Measurements from ENCODE around the gene CNN1. TPM values are rescaled to one million over a fixed set of nuclear protein-coding genes. Genes with fewer than 3 reads are reported as not detected.

The CNN1 gene
- polyA plus RNA-seq, 2 of the 4 experiments (the other 2 are of a cell fraction), result 0.62 to 0.96 TPM

DNA sequence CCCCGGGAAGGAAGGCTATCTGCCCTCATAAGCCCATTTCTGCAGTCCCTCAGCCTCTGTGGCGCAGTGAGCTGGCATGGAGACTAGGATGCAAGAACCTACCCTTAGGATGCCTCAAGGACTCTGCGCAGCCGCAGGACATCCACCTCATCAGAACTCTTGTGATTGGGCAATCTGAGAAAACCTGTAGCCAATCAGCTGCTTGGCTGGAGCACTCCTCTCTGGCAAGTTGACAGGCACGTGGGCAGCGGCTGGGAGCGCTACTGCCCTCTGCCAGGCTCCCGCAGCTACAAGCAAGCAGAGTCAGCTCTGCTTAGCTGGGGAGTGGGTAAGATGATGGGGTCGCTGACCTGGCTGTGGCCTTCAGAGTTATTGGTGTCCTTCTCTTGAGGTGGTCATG, 8.2 kb upstream of the CNN1 start (continued):
- TF ChIP-seq, protein P1, sequence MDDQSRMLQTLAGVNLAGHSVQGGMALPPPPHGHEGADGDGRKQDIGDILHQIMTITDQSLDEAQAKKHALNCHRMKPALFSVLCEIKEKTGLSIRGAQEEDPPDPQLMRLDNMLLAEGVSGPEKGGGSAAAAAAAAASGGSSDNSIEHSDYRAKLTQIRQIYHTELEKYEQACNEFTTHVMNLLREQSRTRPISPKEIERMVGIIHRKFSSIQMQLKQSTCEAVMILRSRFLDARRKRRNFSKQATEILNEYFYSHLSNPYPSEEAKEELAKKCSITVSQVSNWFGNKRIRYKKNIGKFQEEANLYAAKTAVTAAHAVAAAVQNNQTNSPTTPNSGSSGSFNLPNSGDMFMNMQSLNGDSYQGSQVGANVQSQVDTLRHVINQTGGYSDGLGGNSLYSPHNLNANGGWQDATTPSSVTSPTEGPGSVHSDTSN (IDR thresholded peaks at IDR 0.05), result no peak
- no peak for TF ChIP-seq CHD4 (IDR thresholded peaks at IDR 0.05; ENCODE audit: borderline replicate concordance)
- TF ChIP-seq CEBPB (IDR thresholded peaks at IDR 0.05), result no peak
- TF ChIP-seq FOSB (CRISPR knock-in tag; IDR thresholded peaks at IDR 0.05), result no peak
- no peak for TF ChIP-seq NR3C1 (IDR thresholded peaks at IDR 0.05)
- TF ChIP-seq TP53 (CRISPR knock-in tag; IDR thresholded peaks at IDR 0.05), result no peak
- no peak for TF ChIP-seq GATA3 (IDR thresholded peaks at IDR 0.05; ENCODE audit: borderline replicate concordance)
- TF ChIP-seq, protein P2, sequence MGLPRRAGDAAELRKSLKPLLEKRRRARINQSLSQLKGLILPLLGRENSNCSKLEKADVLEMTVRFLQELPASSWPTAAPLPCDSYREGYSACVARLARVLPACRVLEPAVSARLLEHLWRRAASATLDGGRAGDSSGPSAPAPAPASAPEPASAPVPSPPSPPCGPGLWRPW (IDR thresholded peaks at IDR 0.05), result no peak
- TF ChIP-seq, protein P3, sequence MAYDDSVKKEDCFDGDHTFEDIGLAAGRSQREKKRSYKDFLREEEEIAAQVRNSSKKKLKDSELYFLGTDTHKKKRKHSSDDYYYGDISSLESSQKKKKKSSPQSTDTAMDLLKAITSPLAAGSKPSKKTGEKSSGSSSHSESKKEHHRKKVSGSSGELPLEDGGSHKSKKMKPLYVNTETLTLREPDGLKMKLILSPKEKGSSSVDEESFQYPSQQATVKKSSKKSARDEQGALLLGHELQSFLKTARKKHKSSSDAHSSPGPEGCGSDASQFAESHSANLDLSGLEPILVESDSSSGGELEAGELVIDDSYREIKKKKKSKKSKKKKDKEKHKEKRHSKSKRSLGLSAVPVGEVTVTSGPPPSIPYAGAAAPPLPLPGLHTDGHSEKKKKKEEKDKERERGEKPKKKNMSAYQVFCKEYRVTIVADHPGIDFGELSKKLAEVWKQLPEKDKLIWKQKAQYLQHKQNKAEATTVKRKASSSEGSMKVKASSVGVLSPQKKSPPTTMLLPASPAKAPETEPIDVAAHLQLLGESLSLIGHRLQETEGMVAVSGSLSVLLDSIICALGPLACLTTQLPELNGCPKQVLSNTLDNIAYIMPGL (CRISPR knock-in tag; IDR thresholded peaks at IDR 0.05; ENCODE audit: borderline replicate concordance), result no peak
- TF ChIP-seq ESRRA (IDR thresholded peaks at IDR 0.05; ENCODE audit: borderline replicate concordance, low read length), result no peak
- no peak for TF ChIP-seq ZFP36 (IDR thresholded peaks at IDR 0.05; ENCODE audit: borderline replicate concordance, partially characterized antibody)
- TF ChIP-seq, protein P4, sequence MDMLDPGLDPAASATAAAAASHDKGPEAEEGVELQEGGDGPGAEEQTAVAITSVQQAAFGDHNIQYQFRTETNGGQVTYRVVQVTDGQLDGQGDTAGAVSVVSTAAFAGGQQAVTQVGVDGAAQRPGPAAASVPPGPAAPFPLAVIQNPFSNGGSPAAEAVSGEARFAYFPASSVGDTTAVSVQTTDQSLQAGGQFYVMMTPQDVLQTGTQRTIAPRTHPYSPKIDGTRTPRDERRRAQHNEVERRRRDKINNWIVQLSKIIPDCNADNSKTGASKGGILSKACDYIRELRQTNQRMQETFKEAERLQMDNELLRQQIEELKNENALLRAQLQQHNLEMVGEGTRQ (IDR thresholded peaks at IDR 0.05), result peak; percentile 58
- TF ChIP-seq KDM1A (IDR thresholded peaks at IDR 0.05; ENCODE audit: low read depth), result no peak
- TF ChIP-seq JUNB (IDR thresholded peaks at IDR 0.05), result no peak
- TF ChIP-seq RCOR1 (IDR thresholded peaks at IDR 0.05; ENCODE audit: low read depth, low read length), result no peak
- no peak for TF ChIP-seq CHD2 (IDR thresholded peaks at IDR 0.05; ENCODE audit: low read length, partially characterized antibody)
- TF ChIP-seq HOXB5 (CRISPR knock-in tag; IDR thresholded peaks at IDR 0.05), result no peak
- TF ChIP-seq NFE2L2 (conservative IDR thresholded peaks at IDR 0.05; ENCODE audit: low read length), result no peak
- TF ChIP-seq RFX5 (IDR thresholded peaks at IDR 0.05), result no peak
- TF ChIP-seq POLR2A (IDR thresholded peaks at IDR 0.05; ENCODE audit: low read length), result no peak
- no peak for TF ChIP-seq HOXA7 (CRISPR knock-in tag; IDR thresholded peaks at IDR 0.05)
- TF ChIP-seq, protein P5, sequence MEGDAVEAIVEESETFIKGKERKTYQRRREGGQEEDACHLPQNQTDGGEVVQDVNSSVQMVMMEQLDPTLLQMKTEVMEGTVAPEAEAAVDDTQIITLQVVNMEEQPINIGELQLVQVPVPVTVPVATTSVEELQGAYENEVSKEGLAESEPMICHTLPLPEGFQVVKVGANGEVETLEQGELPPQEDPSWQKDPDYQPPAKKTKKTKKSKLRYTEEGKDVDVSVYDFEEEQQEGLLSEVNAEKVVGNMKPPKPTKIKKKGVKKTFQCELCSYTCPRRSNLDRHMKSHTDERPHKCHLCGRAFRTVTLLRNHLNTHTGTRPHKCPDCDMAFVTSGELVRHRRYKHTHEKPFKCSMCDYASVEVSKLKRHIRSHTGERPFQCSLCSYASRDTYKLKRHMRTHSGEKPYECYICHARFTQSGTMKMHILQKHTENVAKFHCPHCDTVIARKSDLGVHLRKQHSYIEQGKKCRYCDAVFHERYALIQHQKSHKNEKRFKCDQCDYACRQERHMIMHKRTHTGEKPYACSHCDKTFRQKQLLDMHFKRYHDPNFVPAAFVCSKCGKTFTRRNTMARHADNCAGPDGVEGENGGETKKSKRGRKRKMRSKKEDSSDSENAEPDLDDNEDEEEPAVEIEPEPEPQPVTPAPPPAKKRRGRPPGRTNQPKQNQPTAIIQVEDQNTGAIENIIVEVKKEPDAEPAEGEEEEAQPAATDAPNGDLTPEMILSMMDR (IDR thresholded peaks at IDR 0.05), result no peak
- no peak for TF ChIP-seq TFCP2L1 (CRISPR knock-in tag; IDR thresholded peaks at IDR 0.05)
- no peak for TF ChIP-seq ELK1 (IDR thresholded peaks at IDR 0.05; ENCODE audit: low read depth, low read length)
- TF ChIP-seq MAFK (IDR thresholded peaks at IDR 0.05; ENCODE audit: partially characterized antibody), result no peak
- TF ChIP-seq SMC3 (IDR thresholded peaks at IDR 0.05), result no peak
- 0 out of 5 replicates have a peak, but pooled peaks of 1 of the 2 experiments have one; percentile 6 for TF ChIP-seq RAD21 (conservative IDR thresholded peaks at IDR 0.05 in 1 of 2, IDR thresholded peaks at IDR 0.05 in 1 of 2)
- TF ChIP-seq ZSCAN20 (CRISPR knock-in tag; IDR thresholded peaks at IDR 0.05), result no peak
- peak; percentile 91 for TF ChIP-seq MAX (IDR thresholded peaks at IDR 0.05)

Data from A549 (cell line).